Activated naive CD4-positive, alpha-beta T cell treated with anti-CD3 and anti-CD28 coated beads, Interleukin-2, amount 10 ng/mL, durations not matched to agents 7 days and 5 days (primary cell): Measurements from ENCODE around the gene EIF2B5.

Source experiments
- CTCF ChIA-PET: fragments of 350-600 bp; sonication (Branson Sonifier 250); formaldehyde crosslinking; loops from one replicate; lab custom pipeline; 2021; ENCODE audit warnings: antibody characterized with exemption; lab: Charles Lee
- DNase-seq: peaks from one replicate; pipeline ENCODE4 v3.0.0-alpha.2; 2020
- H3K27ac Mint-ChIP-seq: one replicate; pipeline ENCODE4 v1.8.0; 2021; ENCODE audit warnings: mild to moderate bottlenecking, moderate library complexity, mixed read lengths
- H3K27me3 Mint-ChIP-seq: one replicate; pipeline ENCODE4 v1.8.0; 2021; ENCODE audit warnings: mild to moderate bottlenecking, mixed read lengths
- H3K36me3 Mint-ChIP-seq: one replicate; pipeline ENCODE4 v1.8.0; 2021; ENCODE audit warnings: mixed read lengths
- H3K4me1 Mint-ChIP-seq: one replicate; pipeline ENCODE4 v1.8.0; 2021; ENCODE audit warnings: mixed read lengths
- H3K4me3 Mint-ChIP-seq: one replicate; pipeline ENCODE4 v1.8.0; 2021; ENCODE audit warnings: mild to moderate bottlenecking, moderate library complexity, mixed read lengths
- H3K9me3 Mint-ChIP-seq: one replicate; pipeline ENCODE4 v1.8.0; 2021; ENCODE audit warnings: mixed read lengths

EIF2B5 gene

GRCh38 chr3:184172681-184173373, 37.7 kb downstream of the EIF2B5 start:
- Mint-ChIP-seq H3K4me1 (peaks cover 25% of the 10 kb centered on the region), H3K27me3 (no peaks in the 10 kb centered on the region), H3K4me3 (no peak overlapping the region), H3K27ac (no peak overlapping the region), H3K36me3 (peaks cover 18% of the 10 kb centered on the region), H3K9me3 (no peaks in the 10 kb centered on the region)
- no peak for DNase-seq
- CTCF ChIA-PET: interaction anchor here (0.6 to 1.5 kb wide), 2 partner anchors 21 to 55 kb away, joined by 3 read pairs; no protein-coding TSS in a partner anchor

DNA sequence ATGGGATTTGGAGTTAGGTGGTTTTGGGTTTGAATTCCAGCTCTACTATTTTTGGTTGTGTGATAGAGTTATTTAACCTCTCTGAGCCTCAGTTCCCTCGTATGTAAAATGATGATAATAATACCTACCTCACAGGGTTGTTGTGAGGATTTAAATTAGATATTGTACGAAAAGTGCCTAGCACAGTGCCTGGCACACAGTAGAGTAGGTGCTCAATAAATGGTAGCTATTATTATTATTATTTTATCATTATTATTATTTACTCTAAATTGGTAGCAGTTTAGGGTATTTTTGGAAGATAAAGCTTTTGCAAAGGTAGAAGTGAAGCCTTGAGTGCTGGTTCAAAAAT, 38.2 kb downstream of the EIF2B5 start:
- Mint-ChIP-seq H3K27ac (no peak overlapping the region), H3K9me3 (no peaks in the 10 kb centered on the region), H3K4me1 (peaks cover 30% of the 10 kb centered on the region), H3K36me3 (peaks cover 23% of the 10 kb centered on the region), H3K27me3 (no peaks in the 10 kb centered on the region), H3K4me3 (no peak overlapping the region)
- CTCF ChIA-PET: interaction anchor here (1.5 kb wide), 1 partner anchor 54 kb away, joined by 3 read pairs; no protein-coding TSS in a partner anchor
- no peak for DNase-seq

DNA sequence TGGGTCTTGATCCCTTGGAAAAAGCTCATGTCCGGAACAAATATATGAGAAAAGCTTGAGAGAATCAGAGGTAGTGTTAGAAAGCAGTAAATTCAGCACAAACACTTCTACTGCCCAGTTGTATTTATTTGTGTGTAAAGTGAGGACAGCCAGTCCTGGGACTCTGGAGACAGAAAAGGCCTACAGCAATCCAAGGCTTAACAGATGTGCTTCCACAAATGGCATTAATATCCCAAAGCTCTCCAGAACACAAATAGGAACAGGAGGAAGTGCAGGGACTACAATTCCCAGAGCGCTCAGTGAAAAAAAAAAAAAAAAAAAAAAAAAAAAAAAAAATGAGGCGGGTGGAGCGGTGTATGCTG, 39.1 kb downstream of the EIF2B5 start:
- Mint-ChIP-seq H3K36me3 (peaks cover 30% of the 10 kb centered on the region), H3K27ac (peak overlapping the region; percentile 85), H3K27me3 (no peaks in the 10 kb centered on the region), H3K4me3 (peak overlapping the region; percentile 91), H3K4me1 (peaks cover 30% of the 10 kb centered on the region), H3K9me3 (no peaks in the 10 kb centered on the region)
- CTCF ChIA-PET: interaction anchor here (1.0 to 1.5 kb wide), 2 partner anchors 53 to 115 kb away, joined by 3 read pairs; no protein-coding TSS in a partner anchor
- no peak for DNase-seq

DNA sequence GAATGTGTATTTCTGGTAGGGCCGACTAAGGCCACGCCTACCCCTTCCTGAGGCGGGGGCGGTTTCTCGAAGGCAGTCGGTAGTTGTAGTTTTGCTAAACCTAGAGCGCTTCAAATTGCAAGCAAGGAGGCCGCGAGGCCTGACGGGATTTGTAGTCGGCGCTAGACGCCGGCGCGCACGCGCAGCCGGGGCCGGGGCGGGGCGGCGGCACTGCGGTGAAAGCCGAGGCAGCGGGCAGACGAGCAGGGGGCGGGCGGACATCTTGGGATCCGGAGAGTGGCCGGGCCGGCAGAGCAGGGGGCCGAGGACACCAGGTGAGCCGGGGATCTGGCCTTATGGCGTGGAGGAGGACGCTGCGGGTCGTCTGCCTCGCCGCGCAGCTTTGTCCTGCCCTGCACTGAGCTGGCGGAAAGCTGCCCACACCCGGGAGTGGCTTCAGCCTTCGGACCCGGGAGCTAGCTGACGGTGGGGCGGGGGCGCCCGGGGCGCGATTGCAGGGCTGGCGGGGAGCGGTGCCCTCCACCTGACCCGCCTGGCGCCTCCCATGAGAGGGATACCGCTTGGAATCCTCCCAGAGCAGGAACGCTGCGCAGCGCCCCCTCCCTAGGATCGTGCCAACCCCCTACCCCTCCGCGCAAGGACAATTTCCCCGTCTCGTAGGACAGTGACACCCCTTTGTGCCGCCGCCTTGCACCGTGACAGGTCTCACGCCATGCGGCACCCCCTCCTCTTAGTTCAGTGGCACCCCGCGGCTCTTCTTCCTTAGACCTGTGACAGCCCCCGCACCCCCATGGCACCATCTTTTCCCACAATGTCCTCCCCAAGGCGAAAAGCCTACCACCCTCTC, 39.7 kb downstream of the EIF2B5 start, which contains the start of gene AP2M1:
Gene AP2M1, plus strand, starts transcription at position 210 of the 847 bp plus-strand sequence. CDS start 2,139 bp downstream, outside the sequence.
- Mint-ChIP-seq H3K4me3 (peak within 1 kb of the TSS; percentile 91), H3K27ac (peak within 1 kb of the TSS; percentile 85)

DNA sequence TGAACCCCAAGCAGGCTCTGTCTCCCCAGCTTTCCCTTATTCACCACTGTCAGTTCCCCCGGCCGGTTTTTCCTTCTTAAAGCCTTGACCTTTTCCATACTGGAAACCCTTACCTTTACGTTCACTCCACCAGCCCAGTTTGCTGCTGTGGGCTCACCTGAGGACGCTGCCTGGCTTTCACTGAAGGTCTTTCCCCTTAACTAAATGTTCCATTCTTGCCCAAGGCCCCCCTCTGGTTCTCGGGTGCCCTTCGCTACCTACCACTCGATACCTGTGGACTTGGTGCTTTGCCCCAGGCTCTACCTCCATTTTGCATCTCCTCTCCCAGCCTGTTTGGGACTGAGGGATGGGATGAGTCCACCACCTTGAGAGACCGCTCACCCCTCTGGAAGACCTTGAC, 40.3 kb downstream of the EIF2B5 start:
- DNase-seq: no peak
- peaks cover 39% of the 10 kb centered on the region for H3K36me3 Mint-ChIP-seq
- H3K9me3 Mint-ChIP-seq: no peaks in the 10 kb centered on the region
- H3K27me3 Mint-ChIP-seq: no peaks in the 10 kb centered on the region
- CTCF ChIA-PET: no interaction called here
- peak overlapping the region; percentile 85 for H3K27ac Mint-ChIP-seq
- peak overlapping the region; percentile 91 for H3K4me3 Mint-ChIP-seq
- H3K4me1 Mint-ChIP-seq: peaks cover 30% of the 10 kb centered on the region

More for the DNA sequence above, 39.7 kb downstream of the EIF2B5 start, which contains the start of gene AP2M1:
- Mint-ChIP-seq H3K27me3 (no peaks in the 10 kb centered on the region), H3K36me3 (peaks cover 32% of the 10 kb centered on the region), H3K9me3 (no peaks in the 10 kb centered on the region), H3K4me1 (peaks cover 30% of the 10 kb centered on the region)
- CTCF ChIA-PET: interaction anchor here (1.0 kb wide), 1 partner anchor 115 kb away, joined by 3 read pairs; no protein-coding TSS in a partner anchor
- peak; percentile 98 for DNase-seq

DNA sequence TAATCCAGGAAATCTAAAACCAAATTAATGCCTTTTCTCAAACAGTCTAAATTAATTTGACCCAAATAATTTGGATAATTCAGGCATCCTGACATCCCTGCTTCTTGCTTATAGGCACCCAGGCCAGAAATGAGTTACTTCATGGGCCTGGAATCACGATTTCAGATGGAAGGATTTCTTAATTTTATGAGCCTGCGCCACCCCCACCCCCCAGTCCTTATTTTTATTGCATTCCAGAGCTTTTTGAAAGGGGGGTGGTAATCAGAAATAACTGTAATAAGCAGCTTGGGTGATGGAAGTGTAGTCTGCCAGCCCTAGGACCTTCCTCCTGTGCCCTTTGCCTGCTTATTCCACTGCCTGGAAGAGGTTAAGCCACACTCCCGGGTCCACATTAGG, 40.8 kb downstream of the EIF2B5 start:
- H3K36me3 Mint-ChIP-seq: peaks cover 42% of the 10 kb centered on the region
- H3K9me3 Mint-ChIP-seq: no peaks in the 10 kb centered on the region
- CTCF ChIA-PET: no interaction called here
- peak overlapping the region; percentile 91 for H3K4me3 Mint-ChIP-seq
- peaks cover 30% of the 10 kb centered on the region for H3K4me1 Mint-ChIP-seq
- DNase-seq: no peak
- peak overlapping the region; percentile 85 for H3K27ac Mint-ChIP-seq
- no peaks in the 10 kb centered on the region for H3K27me3 Mint-ChIP-seq

- Mint-ChIP-seq H3K4me1 (peaks cover 30% of the 10 kb centered on the region), H3K9me3 (no peaks in the 10 kb centered on the region), H3K4me3 (peak overlapping the region; percentile 91), H3K27ac (no peak overlapping the region), H3K36me3 (peaks cover 42% of the 10 kb centered on the region), H3K27me3 (no peaks in the 10 kb centered on the region)
- CTCF ChIA-PET: interaction anchor here (0.6 to 1.0 kb wide), 2 partner anchors 129 to 389 kb away, joined by 3 read pairs; no protein-coding TSS in a partner anchor
- no peak for DNase-seq
Observed at GRCh38 chr3:184176377-184177330, 41.5 kb downstream of the EIF2B5 start.

- no peak overlapping the region for H3K4me3 Mint-ChIP-seq
- peaks cover 30% of the 10 kb centered on the region for H3K4me1 Mint-ChIP-seq
- H3K27ac Mint-ChIP-seq: no peak overlapping the region
- H3K9me3 Mint-ChIP-seq: no peaks in the 10 kb centered on the region
- no peaks in the 10 kb centered on the region for H3K27me3 Mint-ChIP-seq
- H3K36me3 Mint-ChIP-seq: peaks cover 43% of the 10 kb centered on the region
- CTCF ChIA-PET: interaction anchor here (1.0 kb wide), 1 partner anchor 128 kb away, joined by 3 read pairs; no protein-coding TSS in a partner anchor
- DNase-seq: no peak
Observed at GRCh38 chr3:184177331-184177731, 42.2 kb downstream of the EIF2B5 start.

DNA sequence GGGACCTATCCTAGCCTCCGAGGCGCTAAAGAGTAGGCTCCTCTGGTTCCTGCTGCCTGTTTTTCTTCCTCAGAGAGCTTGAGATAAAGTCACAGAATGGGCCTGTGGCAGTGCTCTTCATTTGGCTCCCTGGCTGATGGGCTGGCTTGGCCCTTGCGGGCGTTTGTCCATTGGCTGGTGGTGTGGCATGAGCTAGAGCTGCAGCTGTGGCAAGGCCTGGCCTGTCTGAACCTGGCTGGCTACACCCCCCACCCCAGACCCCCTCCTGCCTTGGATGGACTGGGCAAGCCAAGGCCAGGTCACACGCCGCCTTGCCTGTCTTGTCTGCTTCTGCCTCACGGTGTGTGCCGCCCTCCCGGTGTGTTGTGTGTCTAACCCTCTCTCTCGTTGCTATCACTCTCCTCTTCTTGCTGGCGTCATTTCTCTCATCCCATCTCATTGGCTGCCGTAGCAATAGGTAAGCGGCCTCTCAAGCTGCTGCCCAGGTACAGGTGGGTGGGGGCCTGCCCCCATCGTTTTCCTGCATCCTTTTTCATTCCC, 42.7 kb downstream of the EIF2B5 start:
- no peaks in the 10 kb centered on the region for H3K9me3 Mint-ChIP-seq
- peaks cover 48% of the 10 kb centered on the region for H3K36me3 Mint-ChIP-seq
- no peaks in the 10 kb centered on the region for H3K27me3 Mint-ChIP-seq
- no peak for DNase-seq
- CTCF ChIA-PET: no interaction called here
- no peak overlapping the region for H3K27ac Mint-ChIP-seq
- no peak overlapping the region for H3K4me3 Mint-ChIP-seq
- H3K4me1 Mint-ChIP-seq: peaks cover 30% of the 10 kb centered on the region

DNA sequence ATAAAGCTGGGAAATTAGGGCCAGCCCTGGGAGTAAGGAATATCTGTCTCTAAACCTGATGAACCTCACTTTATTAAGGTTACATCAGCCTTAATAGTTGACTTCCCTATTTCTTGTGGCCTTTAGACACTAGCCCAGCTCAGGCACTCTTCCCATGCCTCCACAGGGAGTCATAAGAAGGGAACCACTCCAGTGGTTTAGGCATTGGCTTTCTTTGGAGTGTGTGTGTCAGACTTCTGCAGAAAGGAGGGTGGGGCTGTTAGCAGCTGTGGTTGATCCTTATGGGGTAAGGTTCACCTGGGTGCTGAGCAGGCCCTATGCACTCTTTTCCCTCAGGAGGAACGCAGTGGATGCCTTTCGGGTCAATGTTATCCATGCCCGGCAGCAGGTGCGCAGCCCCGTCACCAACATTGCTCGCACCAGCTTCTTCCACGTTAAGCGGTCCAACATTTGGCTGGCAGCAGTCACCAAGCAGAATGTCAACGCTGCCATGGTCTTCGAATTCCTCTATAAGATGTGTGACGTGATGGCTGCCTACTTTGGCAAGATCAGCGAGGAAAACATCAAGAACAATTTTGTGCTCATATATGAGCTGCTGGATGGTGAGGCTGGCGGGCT, 43.5 kb downstream of the EIF2B5 start:
- H3K36me3 Mint-ChIP-seq: peaks cover 55% of the 10 kb centered on the region
- peaks cover 29% of the 10 kb centered on the region for H3K4me1 Mint-ChIP-seq
- peak overlapping the region; percentile 45 for H3K27ac Mint-ChIP-seq
- DNase-seq: no peak
- no peaks in the 10 kb centered on the region for H3K9me3 Mint-ChIP-seq
- no peak overlapping the region for H3K4me3 Mint-ChIP-seq
- CTCF ChIA-PET: interaction anchor here (1.3 kb wide), 1 partner anchor 49 kb away, joined by 3 read pairs; no protein-coding TSS in a partner anchor
- no peaks in the 10 kb centered on the region for H3K27me3 Mint-ChIP-seq

- Mint-ChIP-seq H3K4me1 (peaks cover 31% of the 10 kb centered on the region), H3K27ac (no peak overlapping the region), H3K9me3 (no peaks in the 10 kb centered on the region), H3K4me3 (no peak overlapping the region), H3K27me3 (no peaks in the 10 kb centered on the region), H3K36me3 (peaks cover 63% of the 10 kb centered on the region)
- CTCF ChIA-PET: interaction anchor here (1.3 kb wide), 1 partner anchor 48 kb away, joined by 3 read pairs; no protein-coding TSS in a partner anchor
- no peak for DNase-seq
Observed at GRCh38 chr3:184180165-184180564, 45.0 kb downstream of the EIF2B5 start.

DNA sequence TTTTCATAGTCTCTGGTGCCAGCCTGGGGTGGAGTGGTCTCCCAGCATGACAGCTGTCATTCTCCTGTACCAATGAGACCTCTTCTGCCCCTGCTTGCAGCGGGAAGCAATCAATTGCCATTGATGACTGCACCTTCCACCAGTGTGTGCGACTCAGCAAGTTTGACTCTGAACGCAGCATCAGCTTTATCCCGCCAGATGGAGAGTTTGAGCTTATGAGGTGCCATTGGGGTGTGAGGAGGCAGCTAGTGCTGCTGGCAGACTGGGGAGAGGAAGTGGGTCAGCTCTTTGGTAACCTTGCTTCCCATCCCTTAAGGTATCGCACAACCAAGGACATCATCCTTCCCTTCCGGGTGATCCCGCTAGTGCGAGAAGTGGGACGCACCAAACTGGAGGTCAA, 46.4 kb downstream of the EIF2B5 start:
- Mint-ChIP-seq H3K9me3 (no peaks in the 10 kb centered on the region), H3K4me3 (no peak overlapping the region), H3K27me3 (no peaks in the 10 kb centered on the region), H3K27ac (no peak overlapping the region), H3K36me3 (peaks cover 64% of the 10 kb centered on the region), H3K4me1 (peaks cover 23% of the 10 kb centered on the region)
- CTCF ChIA-PET: no interaction called here
- DNase-seq: no peak

- CTCF ChIA-PET: interaction anchor here (0.6 to 0.9 kb wide), 2 partner anchors 38 to 164 kb away, joined by 3 to 4 read pairs; no protein-coding TSS in a partner anchor
- no peaks in the 10 kb centered on the region for H3K27me3 Mint-ChIP-seq
- H3K9me3 Mint-ChIP-seq: no peaks in the 10 kb centered on the region
- no peak for DNase-seq
- peaks cover 64% of the 10 kb centered on the region for H3K36me3 Mint-ChIP-seq
- peaks cover 30% of the 10 kb centered on the region for H3K4me1 Mint-ChIP-seq
- H3K4me3 Mint-ChIP-seq: no peak overlapping the region
- no peak overlapping the region for H3K27ac Mint-ChIP-seq
Observed at GRCh38 chr3:184183679-184184078, 48.5 kb downstream of the EIF2B5 start.
